Jurkat, Clone E6-1 (cell line): ENCODE measurements around the gene IGFBP4.

Source experiments
- DNase-seq: peaks from one replicate; pipeline ENCODE4 v3.0.0-alpha.2; 2011; ENCODE audit warnings: low read depth, low spot score
- H3K4me3 ChIP-seq: 2 replicates; pipeline ENCODE4 v1.5.1; 2011; ENCODE audit warnings: mild to moderate bottlenecking, low read length, control low read depth, moderate library complexity

The IGFBP4 gene

DNA sequence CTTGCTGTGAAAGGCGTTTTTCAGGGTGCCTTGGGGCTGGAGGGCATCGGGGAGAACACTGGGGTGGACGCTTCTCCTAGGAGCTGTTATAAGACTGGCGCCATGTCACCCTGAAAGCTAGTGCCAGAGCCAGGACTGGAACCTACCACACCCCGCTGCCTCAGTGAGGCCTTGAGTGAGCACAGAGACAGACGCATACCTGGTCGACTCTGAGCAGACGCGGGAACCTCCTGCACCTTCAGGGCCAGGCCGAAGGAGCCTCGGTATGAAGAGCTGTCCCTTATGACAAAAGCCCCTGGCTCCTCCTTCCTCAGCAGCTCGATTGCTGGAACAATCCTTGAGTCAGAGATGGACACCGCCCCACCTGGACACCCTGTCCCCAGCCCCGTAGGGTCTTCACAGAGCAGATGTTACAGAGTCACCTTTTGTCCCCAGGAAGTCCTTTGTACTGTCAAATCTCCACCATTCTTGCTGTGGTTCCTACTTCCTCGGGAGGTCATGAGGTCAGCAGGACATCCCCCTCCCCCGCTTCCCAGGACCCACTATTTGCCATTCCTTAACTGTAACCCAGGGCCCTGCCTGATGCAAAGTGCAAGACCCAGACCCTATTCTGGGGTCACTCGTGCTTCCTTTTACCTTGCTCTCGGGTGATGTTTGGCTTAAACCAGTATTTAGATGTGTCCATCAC is 41.2 kb downstream of the IGFBP4 start:
- no peak overlapping the region for H3K4me3 ChIP-seq

DNA sequence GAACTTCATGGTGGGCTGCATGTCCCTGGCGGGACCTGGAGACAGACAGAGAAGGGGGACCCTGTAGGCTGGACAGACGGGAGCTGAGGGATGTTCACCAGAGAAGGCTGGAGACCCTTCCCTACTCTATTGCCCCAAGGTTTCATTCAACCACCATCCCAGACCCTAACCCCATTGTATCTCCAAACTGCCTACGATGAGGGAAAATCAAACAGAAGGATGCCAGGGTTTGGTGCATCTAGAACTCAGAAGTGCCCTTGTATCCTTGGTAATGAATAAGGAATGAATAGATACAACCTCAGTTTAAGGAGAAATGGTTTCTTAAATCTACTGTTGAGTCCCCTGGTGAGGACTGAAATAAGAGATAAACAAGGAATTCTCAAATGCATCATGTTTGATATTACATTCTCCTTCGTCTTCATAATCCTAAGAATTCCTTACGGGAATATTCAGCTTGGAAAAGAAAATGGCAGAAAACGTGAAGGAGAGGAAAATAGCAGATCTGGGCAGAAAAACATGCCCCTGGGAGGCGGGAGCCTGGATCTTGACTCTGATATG is 41.8 kb downstream of the IGFBP4 start:
- H3K4me3 ChIP-seq = no peak overlapping the region
- no peak for DNase-seq

More for the DNA sequence above, 41.2 kb downstream of the IGFBP4 start:
- no peak for DNase-seq

DNA sequence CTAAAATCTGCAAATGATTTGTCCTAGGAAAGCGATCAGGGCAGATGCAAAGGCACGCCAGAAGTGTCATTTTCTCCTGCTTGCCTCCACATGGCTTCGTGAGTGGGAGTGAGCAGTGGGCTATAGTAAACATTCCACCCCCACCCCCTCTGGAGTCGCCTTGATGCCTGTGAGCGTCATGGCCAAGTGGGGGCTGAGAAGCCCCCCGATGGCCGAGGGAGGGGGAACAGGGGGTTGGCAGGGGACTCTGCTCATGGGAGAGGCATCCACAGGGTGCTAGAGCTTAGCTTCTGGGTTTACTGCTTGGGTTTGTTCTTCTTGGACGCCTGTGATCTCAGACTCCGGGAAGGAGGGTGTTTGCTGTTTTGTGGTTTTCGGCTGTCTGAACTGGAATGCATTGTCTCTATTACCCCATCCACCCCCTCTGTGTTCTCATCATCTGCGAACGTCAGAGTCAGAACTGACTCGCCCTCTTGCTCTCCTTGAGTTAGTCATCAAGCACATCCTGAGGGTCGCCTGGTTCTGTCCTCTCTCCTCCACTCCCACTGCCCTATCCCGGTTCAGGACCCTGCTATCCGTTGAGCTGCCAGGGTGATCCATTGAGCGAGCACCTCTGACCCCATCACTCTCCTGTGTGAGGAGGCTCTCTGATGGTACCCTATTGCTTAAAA is 42.7 kb downstream of the IGFBP4 start:
- no peak overlapping the region for H3K4me3 ChIP-seq
- peak; percentile 64 for DNase-seq

DNA sequence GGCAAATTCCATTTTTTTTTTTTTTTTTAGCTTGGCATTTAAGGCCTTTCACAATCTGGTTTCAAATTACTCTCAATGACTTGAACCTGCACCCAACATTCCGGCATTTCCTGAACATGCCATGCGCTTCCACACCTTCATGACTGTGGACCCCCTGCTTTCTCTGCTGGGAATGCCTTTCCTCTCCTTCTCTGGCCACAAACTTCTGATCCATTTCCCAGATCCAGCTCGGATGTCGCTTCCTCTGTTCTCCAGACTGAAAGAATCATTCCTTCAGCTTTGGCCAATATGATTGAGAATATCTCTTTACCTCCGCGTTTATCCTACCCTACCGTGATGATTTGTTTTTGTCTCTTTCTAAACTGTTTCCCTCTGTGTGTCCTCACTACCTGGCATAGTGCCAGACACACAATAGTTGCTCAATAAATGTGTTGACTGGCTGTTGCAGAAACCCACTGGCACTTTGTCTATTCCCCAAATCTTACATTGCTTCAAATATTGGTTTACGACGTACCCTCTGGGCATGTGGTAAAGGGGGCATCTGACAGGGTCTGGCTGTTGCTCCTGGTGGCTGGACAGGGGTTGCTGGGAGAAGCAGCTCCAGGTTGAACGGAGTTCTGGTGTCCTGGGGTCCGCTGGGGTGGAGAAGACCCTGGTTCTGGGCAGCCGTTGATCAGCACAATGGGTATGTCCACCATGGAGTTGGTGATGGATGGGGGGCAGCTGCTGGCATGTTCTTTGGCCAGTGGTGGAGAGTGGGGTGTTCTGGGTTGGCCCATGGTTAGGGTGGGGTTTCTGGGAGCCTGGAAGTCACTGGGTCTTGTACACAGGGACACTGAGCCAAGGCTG is 43.5 kb downstream of the IGFBP4 start:
- DNase-seq = no peak
- no peak overlapping the region for H3K4me3 ChIP-seq

DNA sequence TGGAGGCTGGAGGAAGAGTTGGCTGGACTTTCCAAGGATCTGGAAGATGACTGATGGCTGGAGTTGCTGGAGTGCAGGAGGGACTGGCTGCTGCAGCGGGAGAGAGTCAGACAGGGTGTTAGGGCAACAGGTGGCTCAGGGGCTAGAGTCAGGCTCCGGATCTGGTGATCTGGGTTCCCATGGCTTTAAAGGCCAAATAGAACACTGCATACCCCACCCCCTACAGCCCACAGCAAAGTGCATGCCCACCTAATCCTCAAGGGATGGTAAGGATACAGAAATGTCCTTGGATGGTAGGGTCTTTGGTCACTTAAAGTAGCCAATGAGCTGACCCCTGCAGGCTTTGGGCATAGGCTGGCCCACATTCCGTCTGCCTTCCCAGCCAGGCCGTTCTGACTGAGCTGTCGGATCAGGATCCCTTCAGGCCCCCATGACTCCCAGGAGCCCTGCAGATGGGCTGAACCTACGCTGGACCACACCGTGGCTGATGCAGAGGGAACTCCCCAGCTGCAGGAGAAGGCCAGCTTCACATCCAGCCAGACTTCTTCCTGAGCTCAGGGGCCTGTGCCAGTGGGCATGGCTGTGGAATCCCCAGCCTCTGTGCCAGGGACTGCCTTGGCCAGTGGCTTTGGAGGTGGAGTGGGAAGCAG is 44.2 kb downstream of the IGFBP4 start:
- no peak overlapping the region for H3K4me3 ChIP-seq
- no peak for DNase-seq

DNA sequence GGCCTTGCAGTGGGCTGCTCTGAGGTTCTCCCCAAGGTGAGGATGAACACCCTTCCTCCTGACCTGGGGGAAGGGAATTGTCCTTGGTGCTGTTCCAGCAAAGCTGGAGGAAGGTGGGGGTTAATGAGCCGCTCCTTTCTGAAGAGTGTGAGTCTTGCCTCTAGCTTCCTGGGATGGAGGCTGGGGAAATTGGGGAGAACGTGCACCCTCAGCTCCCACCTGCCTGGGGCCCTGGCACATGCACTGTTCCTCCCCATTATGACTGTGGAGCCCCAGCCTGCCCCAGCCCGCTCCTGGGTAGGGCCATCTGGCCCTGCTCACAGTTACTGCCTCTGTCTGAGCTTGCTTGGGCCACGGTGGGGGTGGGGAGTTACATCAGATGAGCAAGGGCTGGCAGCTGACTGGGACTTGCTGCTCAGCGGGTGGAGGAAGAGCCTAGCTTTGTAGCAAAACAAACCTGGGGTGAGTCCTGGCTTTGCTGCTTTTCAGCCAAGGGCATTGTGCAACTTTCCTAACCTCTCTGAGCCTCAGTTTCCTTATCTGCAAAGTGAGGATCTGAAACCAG is 47.1 kb downstream of the IGFBP4 start:
- DNase-seq = peak; percentile 65
- no peak overlapping the region for H3K4me3 ChIP-seq

DNA sequence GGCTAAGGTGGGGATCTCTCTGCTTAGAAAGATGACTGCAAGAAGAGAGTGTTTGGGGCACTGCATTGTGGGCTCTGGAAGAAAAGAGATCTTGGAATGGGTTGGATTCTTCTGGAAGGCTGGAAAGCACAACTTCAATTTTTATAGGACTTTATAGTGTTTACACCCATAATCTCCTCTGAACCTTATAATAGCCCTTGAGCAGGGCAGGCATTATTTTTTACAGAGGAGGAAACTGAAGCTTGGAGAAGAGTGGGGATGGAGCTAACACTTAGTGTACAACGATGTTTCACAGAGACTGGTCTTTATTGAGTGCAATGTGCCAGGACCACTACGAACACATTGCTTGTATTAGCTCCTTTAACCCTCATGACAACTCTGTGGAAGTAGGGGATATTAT is 47.7 kb downstream of the IGFBP4 start:
- no peak for DNase-seq
- H3K4me3 ChIP-seq = no peak overlapping the region

DNA sequence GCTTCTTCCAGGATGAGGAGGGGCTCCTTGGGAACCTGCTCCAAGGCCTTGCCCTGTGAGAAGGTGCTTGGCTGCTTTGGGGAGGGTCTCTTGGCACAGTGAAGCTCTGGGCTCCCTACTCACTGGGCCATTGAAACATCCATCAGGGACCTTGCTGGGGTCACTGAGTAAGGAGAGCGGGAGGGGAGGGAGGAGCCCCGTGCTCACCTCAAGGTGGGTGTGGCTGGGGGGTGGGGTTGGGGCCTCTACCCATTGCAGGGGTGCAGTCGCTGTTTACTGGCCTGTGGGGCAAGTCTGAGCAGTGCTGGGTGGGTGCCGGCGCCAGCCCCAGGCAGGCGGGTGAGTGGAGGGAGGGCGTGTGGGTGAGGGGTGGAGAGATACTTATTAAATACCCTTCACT is 48.2 kb downstream of the IGFBP4 start:
- H3K4me3 ChIP-seq = no peak overlapping the region
- no peak for DNase-seq

DNA sequence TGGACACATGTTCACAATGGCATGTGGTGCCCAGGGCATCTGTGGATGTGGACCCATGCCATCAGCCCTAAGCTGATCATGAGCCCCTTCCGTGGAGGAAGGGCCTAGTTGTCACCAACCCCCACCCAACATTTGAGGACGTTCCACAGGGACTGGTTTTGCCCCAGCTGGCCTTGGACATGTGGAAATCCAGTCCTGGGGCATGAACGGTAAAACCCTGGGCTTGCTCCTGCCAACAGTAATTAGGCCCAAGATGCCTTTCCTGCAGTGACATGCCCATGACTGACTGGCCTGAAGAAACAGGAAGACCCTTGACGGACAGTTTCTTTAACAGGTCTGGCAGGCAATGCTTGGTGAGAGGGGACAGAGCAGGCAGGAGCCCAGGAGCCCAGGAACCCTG is 50.4 kb downstream of the IGFBP4 start:
- no peak overlapping the region for H3K4me3 ChIP-seq
- DNase-seq = no peak

DNA sequence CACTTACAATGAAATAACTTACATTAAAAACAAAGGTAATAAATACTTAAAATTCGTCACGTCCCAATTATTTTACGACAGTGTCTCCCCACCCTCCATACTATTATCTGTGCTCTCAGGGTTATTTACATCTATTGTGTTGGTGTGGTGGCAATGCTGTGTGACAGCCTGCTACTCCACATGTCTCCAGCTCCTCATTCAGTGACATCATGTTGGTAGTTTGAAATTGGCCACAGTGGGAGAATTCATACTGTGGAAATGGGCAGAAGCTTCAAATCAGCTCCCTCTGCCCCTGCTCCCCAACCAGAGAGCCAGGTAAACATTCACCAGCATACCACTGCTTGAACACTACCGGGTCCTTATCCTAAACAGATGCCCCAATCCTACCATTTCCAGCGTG is 51.9 kb downstream of the IGFBP4 start:
- no peak for DNase-seq
- no peak overlapping the region for H3K4me3 ChIP-seq

DNA sequence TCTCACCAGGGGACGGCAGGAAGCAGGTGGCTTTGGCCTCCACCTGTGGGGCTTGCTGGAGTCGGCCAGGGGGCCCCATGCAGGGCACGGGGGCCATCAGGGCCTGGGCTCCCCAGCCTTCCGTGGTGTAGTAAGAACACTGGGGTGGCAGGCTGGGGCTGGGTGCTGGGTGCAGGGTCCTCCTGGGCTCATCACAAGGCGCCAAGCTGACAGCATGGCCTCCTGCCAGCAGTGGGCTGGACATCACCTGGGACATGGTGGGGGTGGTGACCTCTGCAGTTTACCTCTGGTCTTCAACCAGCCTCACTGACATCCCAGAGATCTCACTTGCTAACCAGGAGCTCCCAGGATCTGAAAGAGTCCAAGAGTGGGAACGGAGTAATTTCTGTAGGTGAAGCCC is 52.9 kb downstream of the IGFBP4 start:
- DNase-seq = no peak
- H3K4me3 ChIP-seq = no peak overlapping the region

DNA sequence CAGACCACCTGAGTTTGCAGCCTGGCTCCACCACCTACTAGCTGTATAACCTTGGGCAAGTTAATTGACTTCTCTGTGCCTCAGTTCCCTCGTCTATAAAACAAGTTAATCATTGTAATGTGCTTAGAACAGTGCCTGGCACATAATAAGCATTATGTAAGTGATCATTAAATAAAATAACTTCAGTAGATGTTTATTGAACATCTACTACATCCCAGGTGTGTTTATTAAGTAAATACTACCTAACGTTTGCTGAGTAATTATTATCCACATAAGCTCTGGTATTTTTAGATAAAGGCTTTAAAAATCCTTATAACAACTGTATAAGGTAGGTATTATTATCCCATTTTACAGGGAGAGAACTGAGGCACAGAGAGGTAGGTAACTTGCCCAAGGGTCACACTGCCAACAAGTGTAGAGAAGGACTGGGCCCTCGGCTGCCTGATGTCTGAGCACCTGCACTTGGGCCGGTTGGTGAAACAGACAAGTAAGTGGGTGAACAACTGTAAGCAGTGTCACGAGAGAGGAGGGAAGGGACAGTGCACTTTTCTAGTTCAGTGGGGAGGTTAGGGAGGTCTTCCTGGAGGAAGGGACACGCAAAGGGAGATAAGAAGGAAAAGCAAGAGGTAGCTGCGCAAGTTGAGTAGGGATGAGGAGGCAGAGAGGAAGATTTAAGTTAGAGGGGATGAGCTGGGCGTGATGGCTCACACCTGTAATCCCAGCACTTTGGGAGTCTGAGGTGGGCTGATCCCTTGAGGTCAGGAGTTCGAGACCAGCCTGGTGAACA is 53.6 kb downstream of the IGFBP4 start:
- DNase-seq = no peak
- no peak overlapping the region for H3K4me3 ChIP-seq

DNA sequence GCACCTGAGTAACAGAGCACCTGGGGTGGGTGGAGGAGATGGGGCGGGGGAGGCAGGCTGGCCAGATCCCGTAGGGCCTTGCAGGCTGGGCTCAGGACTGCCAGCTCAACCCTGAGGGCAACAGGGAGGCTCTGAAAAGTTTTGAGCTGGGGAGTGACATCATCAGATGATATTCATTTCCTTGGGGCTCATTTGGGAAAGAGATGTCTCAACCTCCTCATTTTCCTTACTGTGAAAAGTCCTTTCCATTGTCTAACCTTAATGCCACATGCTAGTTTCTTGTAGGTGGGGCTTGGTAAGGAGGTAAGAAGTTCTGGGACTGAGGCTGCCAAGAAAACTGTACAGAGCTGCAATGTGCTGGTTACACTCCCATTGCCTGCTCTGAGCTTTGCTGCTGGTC is 54.4 kb downstream of the IGFBP4 start:
- DNase-seq = no peak
- H3K4me3 ChIP-seq = no peak overlapping the region

DNA sequence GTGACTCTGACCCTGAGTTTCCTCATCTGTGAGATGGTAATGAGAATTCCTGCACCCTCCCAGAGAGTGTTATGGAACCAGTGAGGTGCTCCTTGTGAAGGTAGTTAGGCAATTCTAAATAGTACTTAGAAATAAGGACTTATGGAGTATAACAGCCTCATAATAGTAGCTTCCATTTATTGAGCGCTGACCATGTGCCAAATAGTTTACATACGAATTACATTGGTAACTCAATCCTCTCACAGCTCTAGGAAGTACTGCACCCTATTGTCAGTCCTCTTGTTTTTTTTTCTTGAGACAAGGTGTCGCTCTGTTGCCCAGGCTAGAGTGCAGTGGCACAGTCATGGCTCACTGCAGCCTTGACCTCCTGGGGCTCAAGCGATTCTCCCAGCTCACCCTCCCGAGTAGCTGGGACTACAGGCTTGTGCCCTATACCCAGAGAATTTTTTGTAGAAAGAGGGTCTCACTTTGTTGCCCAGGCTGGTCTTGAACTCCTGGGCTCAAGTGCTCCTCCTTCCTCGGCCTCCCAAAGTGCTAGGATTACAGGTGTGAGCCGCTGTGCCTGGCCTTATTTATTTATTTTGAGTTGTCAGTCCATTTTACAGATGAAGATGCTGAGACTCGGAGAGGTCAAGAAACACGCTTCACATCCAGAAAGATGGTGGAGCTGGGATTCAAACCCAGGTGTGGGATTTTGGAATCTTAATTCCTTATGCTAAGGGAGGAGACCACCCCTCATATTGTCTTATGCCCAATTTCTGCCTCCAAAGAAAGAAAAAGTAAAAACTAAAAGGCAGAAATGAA is 55.2 kb downstream of the IGFBP4 start:
- DNase-seq = no peak
- no peak overlapping the region for H3K4me3 ChIP-seq

DNA sequence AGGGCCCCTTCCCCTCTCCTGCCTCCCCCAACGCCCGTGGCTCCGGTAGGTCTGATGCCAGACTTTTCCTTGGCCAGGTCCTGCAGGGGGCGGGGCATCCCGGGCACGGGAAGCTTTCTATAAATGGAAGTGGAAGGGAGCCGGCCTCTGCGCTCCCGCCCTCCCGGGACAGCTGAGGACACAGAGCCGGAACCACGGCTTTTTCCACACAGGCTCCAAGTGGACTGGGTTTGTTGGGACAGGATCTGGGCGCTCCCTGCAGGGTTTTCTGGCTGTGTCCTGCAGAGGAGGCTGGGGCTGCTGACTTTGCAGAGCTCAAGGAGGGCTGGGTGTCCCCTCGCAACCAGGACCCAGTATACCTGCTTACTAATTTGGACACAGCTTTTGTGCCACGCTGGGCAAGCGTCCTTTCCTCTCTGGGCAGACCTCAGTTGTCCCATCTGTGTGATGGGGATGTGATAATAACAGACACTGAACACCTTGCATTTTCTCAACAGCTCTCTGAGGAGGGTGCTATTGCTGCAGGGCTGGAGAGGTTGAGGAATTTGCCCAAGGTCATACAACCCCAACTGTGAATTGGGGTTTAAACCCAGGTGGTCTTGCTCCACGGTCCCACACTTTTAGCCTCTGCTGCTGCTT is 56.4 kb downstream of the IGFBP4 start:
- DNase-seq = no peak
- no peak overlapping the region for H3K4me3 ChIP-seq

DNA sequence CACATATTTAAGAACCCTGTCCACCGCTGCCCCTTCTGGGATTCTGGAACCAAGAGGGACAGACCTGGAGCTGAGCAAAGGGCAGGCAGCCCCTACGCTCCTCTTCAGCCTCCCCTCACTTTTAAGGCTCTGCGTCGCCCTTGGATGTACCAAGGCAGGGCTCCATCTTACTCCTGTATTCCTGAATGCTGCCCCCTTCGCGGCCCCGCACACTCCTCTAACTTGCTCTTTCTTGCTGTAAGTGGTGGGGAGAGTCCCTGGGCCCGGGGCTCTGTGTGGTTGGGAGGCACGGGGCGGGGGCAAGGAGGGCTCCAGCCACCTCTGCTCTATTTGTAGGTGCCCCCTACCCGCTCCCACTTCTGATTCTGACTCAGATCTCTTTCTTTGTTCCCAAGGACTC is 56.9 kb downstream of the IGFBP4 start:
- no peak for DNase-seq
- H3K4me3 ChIP-seq = no peak overlapping the region

DNA sequence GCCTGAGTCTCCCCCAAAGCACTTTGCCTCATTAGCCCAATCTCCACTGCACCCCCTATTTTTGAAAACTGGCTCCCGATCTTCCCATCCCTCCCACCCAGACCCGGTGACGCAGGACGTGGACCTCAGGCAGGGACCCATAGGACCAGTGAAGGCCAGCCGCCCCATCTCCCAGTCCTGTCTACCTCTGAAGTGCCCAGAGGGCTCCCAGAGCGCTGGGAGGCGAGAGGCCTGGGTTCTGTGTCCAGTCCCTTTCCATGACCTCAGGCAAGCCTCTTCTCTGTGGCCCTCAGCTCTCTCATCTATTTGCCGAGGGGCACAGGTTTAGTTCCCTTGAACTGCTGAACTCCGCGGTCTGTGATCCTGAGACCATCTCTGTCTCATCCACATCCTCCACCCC is 57.5 kb downstream of the IGFBP4 start:
- no peak for DNase-seq
- no peak overlapping the region for H3K4me3 ChIP-seq
